Measurements from ENCODE around the gene IRX5.

Gene IRX5

DNA sequence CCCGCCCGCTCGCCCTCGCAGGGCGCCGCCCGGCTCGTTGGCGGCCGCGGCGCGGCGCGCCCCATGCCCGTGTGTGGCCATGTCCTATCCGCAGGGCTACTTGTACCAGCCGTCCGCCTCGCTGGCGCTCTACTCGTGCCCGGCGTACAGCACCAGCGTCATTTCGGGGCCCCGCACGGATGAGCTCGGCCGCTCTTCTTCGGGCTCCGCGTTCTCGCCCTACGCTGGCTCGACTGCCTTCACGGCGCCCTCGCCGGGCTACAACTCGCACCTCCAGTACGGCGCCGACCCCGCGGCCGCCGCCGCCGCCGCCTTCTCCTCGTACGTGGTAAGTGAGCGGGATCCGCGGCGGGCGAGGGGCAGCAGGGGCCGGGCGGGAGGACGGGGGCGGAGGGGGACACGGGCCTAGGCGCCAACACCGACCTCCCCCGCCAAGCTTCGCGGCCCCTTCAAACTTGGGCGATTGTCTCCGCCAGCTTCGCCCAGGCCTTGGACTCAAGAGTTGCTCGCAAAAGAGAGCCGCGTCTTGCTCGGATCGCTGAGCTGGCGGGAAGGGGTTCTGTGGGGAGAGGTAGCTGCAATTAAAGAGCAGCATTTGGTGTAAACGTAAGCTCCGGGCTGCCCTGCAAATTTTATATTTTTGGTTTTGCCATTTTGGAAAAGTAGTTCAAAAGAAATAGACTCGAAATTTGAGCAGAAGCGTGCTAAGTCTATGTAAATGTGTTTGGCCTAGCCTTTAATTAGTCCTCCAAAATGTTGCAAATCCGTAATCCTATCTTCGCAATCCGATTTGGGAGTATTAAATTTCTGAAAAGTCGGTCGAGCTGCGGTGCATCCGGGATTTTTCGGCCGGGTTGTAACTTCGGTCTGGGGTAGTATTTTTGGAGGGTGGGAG, 702 bp downstream of the IRX5 start:
- peak; percentile 52 for DNase-seq

DNA sequence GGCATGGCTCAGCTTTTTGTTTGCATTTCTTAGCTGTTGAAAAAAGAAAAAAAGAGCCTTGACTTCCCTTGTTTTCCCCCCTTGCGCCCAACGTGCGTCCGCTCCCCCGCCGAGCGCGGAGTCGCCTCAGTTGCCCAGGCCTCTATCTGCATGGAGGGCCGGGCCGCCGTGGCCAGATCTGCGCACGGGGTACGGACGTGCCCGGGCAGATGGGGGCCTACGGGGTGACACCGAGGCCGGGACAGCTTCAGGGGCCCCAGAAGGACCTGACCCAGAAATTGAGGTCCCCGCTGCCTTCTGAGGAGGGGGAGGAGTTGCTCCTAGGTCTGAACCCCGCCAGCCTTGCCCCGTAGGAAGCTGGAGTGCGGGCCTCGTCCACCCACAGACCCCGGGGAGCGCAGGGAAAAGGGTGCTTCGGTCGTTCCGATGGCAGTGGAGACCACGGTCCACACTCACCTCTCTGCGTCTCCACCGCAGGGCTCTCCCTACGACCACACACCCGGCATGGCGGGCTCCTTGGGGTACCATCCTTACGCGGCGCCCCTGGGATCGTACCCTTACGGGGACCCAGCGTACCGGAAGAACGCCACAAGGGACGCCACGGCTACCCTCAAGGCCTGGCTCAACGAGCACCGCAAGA, 1.5 kb downstream of the IRX5 start:
- DNase-seq, result no peak

DNA sequence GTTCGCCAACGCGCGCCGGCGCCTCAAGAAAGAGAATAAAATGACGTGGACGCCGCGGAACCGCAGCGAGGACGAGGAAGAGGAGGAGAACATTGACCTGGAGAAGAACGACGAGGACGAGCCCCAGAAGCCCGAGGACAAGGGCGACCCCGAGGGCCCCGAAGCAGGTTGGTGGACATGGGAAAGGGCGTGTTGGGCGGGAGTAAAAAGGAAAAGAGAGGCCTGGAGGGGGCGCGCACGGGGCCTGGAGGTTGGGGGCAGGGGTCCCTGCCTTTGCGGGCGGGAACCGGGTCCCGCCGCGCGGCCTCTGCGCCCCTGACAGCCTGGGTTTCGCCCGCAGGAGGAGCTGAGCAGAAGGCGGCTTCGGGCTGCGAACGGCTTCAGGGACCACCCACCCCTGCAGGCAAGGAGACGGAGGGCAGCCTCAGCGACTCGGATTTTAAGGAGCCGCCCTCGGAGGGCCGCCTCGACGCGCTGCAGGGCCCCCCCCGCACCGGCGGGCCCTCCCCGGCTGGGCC, 2.1 kb downstream of the IRX5 start:
- no peak for DNase-seq

DNA sequence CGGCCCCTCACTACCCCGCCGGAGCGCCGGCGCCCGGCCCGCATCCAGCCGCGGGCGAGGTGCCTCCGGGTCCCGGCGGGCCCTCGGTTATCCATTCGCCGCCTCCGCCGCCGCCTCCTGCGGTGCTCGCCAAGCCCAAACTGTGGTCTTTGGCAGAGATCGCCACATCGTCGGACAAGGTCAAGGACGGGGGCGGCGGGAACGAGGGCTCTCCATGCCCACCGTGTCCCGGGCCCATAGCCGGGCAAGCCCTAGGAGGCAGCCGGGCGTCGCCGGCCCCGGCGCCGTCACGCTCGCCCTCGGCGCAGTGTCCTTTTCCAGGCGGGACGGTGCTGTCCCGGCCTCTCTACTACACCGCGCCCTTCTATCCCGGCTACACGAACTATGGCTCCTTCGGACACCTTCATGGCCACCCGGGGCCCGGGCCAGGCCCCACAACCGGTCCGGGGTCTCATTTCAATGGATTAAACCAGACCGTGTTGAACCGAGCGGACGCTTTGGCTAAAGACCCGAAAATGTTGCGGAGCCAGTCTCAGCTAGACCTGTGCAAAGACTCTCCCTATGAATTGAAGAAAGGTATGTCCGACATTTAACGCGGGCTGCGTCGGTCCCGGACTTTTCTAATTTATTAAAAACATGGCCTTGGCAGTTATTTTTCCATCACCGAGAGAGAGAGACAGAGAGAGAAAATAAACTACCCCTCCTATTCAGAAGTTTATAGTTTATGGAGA, 2.8 kb downstream of the IRX5 start:
- DNase-seq, result no peak

DNA sequence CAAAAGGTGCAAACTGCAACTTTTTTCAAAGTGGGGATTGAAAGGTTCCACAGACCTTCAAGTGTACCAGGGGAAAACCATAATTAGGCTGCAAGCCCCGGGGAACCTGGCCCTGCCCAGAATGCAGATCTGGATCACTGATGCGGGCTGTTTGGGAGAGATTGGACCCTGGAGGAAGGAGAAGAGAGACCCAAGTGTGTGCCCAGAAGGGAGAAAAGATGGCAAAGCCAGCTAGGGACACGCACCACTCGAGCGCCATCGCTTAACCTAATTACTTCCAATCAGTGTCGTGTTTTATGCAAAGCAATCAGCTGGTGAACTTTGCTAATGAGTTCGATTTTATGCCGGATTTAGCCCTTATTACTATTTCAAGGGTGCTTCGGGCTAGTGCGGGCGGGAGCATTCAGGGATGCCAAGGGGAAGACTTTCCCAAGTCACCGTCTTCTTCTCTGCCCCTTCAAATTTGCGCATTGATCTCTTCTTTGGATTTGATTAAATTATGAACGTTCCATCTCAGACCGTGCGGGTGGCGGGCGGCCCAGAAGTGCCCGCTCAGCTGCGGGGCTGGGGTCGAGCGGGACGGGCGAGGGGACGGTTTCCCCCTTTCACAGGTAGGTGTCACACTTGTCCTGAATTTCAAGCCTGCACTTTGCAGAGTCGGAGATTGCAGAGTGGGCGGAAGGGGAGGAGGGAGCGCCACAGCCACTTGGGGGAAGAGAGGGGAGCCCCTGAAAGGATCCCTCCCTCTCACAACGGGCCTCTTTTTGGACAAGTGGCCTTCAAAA, 4.0 kb downstream of the IRX5 start:
- DNase-seq, result no peak

DNA sequence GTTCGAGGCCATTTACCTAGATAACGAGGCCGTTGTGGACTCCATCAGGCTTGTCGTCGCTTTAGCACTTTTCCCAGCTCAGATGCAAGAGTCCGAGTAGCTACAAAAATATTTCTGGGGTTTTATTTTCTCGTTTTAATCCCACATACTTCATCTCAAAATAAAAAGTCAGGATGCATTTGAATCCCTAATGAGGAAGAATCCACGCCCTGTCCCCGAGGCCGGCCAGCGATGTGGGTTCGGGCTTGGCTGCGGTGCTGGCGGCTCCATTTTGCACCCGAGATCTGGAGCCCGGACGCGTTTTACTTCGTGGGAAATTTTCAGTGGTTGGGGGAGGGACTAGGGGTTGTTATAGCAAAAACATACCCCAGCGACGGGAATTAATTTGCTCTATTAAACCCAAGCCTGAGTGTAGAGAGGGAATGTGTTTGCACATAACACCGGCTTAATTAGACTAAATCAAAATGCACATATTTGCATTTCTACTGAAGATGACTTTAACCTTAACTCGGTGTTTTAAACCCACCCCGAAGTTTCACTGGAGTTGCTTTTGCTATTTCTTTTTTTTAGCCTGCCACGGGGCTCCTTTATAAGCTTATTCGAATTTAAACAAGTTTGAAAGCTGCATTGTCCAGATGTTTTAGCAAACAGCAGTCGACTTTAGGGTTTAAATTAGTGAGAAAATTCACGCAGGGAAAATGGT, 4.8 kb downstream of the IRX5 start:
- no peak for DNase-seq

DNA sequence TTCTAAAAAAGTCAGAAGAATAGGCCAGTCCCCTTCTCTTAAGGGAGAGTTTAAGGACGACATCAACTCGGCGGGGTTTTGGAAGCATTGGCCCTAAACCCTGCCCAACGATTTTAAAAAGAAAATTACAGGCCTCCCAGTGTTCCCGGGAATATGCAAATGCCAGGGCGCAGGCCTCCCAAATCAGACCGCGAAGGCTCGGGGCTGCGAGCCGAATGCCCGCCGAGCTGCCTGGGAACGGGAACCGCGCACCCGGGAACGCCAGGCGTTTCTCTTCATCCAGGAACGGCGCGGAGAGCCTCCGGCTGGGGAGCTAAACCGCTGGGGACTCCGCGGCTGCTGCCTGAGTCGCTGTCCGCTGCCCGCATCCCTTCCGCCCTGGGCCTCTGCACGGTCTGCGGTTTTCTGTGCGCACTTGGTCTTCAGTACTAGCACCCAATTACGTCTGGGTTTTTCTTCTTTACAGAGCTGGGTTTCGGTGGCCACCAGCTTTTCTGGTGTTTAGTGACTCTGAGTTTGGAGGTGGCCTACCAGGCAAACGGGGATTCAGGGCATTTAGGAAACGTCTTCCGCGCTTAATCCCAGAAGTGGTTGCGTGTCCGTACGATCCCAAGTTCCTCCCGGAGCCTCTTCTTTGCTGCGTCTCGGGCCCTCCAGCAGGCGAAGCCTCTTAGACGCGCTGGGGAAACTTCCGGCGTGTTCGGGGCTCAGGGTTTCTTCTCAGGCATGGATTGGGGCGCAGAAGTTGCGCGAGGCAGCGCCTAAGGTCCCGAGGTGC, 5.7 kb downstream of the IRX5 start:
- no peak for DNase-seq

DNA sequence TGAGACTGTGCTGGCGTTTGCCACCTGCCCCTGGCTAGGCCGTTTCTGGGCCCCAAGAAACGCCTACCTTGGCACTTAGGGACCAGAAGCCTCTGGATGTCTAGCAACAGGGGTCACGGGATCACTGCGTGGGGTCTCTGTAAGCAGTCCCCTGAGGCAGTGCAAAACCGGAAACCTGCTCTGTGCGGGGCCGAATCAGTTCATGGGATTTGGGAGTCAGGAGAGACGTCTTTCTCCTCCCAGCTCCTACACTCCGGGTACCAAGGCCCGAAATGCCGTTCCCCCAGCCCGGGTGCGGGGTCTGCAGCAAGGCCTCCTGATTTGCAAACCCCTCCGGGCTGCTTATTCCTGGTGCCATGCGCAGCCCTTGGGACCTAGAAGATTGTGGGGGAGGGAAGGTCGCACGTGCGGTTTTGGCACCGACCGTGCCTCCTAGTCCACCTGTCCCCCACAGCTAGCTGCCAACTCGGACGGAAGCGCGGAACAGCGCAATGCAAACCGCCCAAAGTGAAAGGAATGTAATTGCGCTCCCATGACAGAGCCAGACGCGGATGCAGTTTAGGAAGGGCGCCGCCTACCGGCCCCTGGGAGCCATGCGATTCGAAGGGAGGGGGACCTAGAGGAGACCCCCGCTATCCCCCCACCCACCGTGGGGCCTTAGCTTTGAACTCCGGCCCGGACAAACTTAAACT, 6.5 kb downstream of the IRX5 start:
- no peak for DNase-seq

DNA sequence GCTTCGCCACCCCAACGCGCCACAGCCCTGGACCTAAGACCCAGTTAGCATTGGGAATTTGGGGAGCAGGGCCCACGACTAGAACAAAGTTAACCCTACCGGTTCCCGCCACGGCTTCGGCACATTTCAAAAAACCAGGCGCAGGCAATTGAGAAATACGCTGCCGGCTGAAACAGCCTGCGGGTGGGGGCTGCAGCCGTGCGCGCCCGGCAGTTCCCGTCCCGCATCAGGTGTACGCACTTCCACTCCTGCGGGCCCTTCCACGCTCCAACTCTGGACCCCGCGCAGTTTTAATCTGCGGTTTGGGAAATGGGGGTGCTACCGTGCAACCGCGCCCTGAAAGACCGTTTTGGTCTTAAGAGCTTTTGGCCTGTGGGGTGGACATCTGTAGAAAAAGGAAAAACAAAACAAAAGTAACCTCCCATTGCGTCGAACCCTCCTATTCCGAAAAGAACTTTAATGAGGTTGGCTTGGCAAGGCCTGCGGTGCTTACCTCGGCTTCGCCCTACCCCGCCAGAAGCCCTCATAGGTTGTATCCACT, 7.1 kb downstream of the IRX5 start:
- DNase-seq, result no peak

DNA sequence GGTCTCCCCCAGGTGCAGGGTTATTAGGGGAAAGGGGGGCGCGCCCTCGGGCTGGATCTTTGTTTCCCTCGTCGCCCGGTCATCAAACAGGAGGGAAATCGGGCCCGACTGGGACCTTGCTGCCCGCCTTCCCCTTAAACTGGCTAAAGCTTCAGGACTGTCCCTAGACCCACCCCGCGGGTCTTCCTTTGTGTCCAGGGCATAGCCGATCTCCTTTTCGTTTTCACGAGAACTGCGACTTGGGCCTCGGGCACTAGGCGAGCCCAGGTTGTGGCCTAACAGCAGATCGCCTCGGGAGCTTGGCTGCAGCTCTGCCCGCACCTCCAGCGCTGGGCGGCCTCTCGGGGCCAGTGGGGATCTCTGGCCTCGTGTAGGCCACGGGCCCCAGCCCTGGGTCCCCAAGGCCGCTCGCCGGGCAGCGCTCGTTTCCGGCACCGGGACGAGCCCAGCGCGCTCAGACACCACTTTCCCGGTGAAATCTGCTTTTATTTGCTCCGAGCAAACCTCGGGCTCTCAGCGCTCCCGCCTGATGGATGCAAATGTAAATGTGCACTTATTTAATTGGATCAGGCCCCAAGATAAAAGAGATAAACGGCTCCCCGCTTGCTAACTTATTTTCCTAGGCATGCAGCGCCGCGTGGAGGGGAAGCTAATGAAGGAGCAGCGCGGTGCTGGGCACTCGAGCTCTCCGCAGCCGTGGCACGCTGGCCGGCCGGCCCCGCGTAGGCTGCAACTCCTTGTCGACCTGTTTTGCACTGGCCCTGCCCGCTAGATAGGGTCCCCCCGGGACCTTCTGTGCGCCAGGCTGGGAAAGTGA, 7.8 kb downstream of the IRX5 start:
- DNase-seq, result no peak

DNA sequence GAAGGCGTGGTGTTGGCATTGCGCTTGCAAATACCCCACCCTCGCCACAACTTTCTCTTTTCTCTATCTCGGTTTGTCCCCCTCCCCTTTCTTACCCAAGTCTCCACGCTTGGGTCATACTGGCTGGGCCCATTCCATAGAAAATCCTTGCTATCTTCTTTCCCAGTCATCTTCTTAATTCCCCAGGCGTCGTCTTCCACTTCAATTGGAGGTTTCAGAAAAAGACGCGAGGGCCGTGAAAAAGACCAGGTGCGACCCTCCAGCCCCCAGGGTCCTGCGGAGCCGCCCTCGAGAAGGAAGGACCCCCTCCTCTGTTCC, 8.3 kb downstream of the IRX5 start:
- no peak for DNase-seq

DNA sequence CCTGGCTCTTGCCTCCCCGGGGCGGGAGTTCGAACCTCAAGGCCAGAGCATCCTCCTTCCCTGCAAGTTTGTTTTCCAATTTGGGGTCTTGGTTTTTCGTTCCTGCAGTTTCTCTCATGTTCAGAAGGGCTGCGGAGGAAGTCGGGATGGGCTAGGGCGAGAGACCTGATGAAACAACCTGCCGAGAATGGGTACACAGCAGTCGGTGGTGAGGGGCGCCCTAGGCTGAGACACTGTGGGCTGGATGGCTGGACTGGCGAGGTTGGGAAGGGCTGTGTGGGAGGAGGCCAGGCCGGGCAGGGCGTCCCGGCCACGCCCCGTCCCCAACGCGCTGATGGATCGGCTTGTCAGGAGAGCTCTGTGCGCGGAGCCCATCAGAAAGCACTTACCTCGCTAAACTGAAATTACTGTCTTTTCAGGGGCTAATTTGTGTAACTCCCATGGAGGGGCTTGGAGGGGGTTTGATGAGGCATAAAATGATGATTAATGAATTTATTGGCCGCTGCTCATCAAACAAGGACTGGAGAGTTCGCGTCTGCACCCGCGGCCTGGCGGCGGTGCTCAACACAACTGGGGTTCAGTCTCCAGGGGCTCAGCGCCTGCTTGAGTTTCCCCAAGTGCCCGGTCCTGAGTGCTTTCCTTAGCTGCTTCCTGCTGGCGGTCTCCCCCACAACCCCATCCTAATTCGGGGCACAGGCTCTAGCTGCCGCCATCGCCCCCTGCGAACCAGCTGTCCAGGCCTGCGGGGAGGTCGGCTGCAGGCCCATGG, 9.0 kb downstream of the IRX5 start:
- DNase-seq, result no peak

DNA sequence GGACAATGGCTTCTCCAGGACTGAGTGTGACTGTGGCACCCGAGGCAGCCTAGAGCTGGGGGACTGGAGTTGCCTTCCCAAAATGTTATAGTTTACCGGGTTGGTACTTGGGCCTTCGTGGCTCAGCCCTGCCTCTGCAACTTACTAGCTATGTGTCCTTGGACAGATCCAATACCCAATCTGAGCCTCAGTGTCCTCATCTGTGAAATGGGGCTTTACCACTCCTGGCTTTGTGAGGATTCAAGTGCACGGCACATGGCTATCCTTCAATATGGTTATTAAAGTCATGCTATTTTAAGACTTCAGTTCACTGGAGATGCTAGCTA, 9.6 kb downstream of the IRX5 start:
- DNase-seq, result no peak

DNA sequence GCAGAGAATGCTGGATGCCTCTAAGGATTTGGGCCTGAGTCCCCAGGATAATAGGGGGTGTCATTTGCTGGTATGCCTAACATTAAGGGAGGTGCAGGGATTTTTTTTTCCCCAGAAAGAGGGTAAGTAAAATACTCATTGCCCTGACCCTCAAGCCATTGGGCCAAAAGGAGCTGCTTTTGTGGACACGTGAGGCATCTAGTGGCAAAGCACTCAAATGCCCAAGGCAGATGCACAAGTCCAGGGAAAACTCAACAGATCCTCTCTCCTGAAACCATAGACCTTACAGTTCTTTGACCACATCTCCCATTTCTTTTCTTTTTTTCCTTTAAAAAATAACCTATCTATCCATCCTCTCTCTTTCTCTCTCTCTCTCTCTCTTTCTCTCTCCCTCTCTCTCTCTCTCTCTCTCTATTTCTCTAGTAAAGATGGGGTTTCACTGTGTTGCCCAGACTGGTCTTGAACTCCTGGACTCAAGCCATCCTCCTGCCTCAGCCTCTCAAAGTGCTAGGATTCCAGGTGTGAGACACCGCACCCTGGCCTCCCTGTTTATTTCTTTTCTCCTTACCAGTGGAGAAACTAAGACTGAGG, 11.8 kb downstream of the IRX5 start:
- no peak for DNase-seq

DNA sequence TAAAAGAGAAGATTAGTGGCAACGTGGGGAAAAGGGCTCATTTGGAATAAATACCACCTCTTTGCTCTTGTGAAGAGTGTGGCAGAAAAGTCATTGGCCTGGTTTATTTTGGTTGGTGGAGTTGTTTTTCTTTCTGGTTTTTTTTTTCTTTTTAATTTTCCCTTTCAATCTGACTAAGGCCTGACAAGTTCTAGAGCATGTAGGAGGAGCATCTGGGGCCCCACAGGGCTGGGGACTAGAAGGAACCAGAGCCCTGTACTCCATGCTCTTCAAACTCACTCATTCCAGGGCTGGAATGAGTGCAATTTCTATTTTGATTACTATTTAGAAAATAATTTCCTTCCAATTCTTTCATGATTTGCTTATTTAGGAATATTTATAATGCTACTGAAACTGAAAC, 13.3 kb downstream of the IRX5 start:
- DNase-seq, result no peak

DNA sequence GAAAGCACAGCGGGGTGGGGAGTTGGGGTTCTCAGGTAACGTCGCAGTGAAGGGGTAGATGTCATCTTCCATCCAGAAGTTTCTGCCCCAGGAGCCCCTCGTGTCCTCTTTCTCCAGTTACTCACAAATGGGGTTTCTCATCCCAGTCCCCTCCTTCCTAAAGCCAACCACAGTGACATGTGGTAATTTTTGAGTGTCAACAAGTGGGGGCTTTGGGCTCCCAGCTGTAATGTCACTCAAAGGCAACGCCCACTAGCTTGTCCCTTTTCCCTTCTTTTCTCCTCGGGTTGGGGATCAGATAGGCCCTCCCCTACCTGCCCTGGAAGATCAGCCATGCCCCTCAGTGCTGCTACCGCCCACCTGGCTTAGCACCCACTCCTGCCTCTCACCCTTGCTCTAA, 14.4 kb downstream of the IRX5 start:
- no peak for DNase-seq

DNA sequence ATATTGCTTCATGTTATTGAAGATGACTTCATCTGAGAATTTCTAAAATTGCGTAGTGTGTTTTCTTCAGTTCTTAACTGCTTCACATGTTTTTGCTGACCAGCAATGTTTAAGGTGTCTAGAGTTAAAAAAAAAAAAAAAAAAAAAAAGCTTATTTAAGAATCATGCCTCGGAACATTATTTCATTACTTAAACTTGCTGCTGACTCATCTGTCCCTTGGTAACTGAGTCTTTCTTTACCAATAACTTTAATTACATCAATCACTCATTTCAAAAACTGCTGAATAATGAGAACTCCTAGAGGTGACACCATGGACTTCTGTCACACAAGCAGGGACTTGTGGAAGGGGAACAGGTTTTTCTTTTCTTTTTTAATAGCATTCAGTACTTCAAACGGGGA, 16.2 kb downstream of the IRX5 start:
- DNase-seq, result no peak

DNA sequence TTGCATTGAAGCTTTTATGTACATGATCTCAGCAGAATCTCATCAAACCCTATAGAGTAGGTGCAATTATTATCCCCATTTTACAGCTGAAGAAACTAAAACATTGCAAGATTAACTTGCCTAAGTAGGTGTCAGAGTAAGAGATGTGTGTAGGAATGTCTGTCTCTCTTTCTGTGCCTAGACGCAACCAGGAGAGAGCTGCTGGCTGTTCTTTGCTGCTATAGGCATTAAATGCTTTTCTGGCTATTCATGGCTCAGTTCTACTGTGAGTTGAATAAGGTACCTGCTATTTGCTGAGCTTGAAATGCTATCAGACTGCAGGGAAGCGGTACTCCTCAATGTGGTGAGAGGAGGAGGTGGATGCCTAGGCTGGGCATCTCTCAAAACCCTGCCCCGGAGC, 17.0 kb downstream of the IRX5 start:
- DNase-seq, result no peak

DNA sequence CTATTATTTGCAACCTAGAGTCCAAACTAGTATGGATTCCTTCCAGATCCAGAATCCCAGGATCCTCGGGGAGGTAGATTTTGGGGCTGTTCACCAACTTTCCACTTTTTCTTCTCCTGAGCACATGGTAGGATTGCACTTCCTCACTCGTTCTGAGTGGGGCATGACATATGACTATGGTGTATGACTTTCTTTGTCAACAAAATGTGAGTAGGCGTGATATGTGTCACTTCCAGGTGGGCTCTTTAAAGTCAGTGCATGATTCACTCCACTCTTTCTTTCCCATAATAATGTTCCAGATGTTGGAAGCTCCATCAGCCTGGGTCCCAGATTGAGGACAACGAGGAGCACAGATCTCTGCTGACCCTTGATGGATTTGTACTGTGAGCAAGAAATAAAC, 21.5 kb downstream of the IRX5 start:
- no peak for DNase-seq

Measured in NCI-H69 (cell line).